CD8-positive, alpha-beta memory T cell (primary cell): ENCODE results near the gene PISD. TPM values are rescaled to one million over a fixed set of nuclear protein-coding genes. Genes with fewer than 3 reads are reported as not detected.

Experiments
- CTCF ChIA-PET: fragments of 350-600 bp; sonication (Branson Sonifier 250); formaldehyde crosslinking; loops from one replicate; lab custom pipeline; 2021; ENCODE audit warnings: antibody characterized with exemption; lab: Charles Lee
- POLR2A ChIA-PET: fragments of 350-600 bp; sonication (Branson Sonifier 250); formaldehyde crosslinking; loops from one replicate; lab custom pipeline; 2021; ENCODE audit warnings: antibody characterized with exemption; lab: Charles Lee
- DNase-seq, 5 donors: peaks; one replicate each; pipeline versions ENCODE4 v3.0.0 to v3.0.0-alpha.2; 2020 to 2022; ENCODE audit warnings: mixed read lengths in 1 of 5
- H3K27ac ChIP-seq: one replicate; pipeline ENCODE4 v1.7.0; 2013; ENCODE audit warnings: low read depth, mild to moderate bottlenecking, low read length, moderate library complexity
- H3K27me3 ChIP-seq: 2 replicates; pipeline ENCODE4 v1.7.0; 2013; ENCODE audit warnings: low read length, mild to moderate bottlenecking; ENCODE audit not compliant: insufficient read depth, poor library complexity, severe bottlenecking
- H3K36me3 ChIP-seq: 2 replicates; pipeline ENCODE4 v1.7.0; 2013; ENCODE audit warnings: mild to moderate bottlenecking, low read length, moderate library complexity; ENCODE audit not compliant: insufficient read depth
- H3K4me1 ChIP-seq: 2 replicates; pipeline ENCODE4 v1.7.0; 2013; ENCODE audit warnings: mild to moderate bottlenecking, low read length, moderate library complexity; ENCODE audit not compliant: insufficient read depth
- H3K4me3 ChIP-seq: 2 replicates; pipeline ENCODE4 v1.7.0; 2013; ENCODE audit warnings: mild to moderate bottlenecking, low read length
- H3K9me3 ChIP-seq: 2 replicates; pipeline ENCODE4 v1.7.0; 2013; ENCODE audit warnings: mild to moderate bottlenecking, low read length
- H3K27ac Mint-ChIP-seq, 8 donors: one replicate each; pipeline ENCODE4 v1.8.0; 2020 to 2021; ENCODE audit warnings: mixed read lengths in 8 of 8, mild to moderate bottlenecking in 6 of 8, inconsistent platforms in 3 of 8, moderate library complexity in 3 of 8
- H3K27me3 Mint-ChIP-seq, 2 donors: one replicate each; pipeline ENCODE4 v1.8.0; 2020 to 2021; ENCODE audit warnings: mixed read lengths in 2 of 2, mild to moderate bottlenecking in 1 of 2, moderate library complexity in 1 of 2
- H3K36me3 Mint-ChIP-seq, 3 donors: one replicate each; pipeline ENCODE4 v1.8.0; 2020 to 2021; ENCODE audit warnings: mixed read lengths in 3 of 3, inconsistent platforms in 1 of 3, mild to moderate bottlenecking in 1 of 3
- H3K4me1 Mint-ChIP-seq, 3 donors: one replicate each; pipeline ENCODE4 v1.8.0; 2020 to 2021; ENCODE audit warnings: mixed read lengths in 3 of 3, inconsistent platforms in 1 of 3, mild to moderate bottlenecking in 1 of 3
- H3K4me3 Mint-ChIP-seq, 7 donors: one replicate each; pipeline ENCODE4 v1.8.0; 2020 to 2021; ENCODE audit warnings: mixed read lengths in 7 of 7, mild to moderate bottlenecking in 6 of 7, moderate library complexity in 4 of 7, inconsistent platforms in 2 of 7
- H3K9me3 Mint-ChIP-seq, 5 donors: one replicate each; pipeline ENCODE4 v1.8.0; 2020 to 2022; ENCODE audit warnings: mixed read lengths in 5 of 5, mild to moderate bottlenecking in 3 of 5, moderate library complexity in 2 of 5, inconsistent platforms in 1 of 5
- polyA plus RNA-seq: library from polyadenylated mRNA; unstranded; fragments of 300-500 nt; fragmentation: Illumina TruSeq; gene quantifications from one replicate; pipeline ENCODE4 v1.2.3, GENCODE V29; 2021
- total RNA-seq, 2 experiments: library from RNA; stranded (reverse); gene quantifications; one replicate each; pipeline ENCODE4 v1.2.3, GENCODE V29; 2021

PISD gene
- total and polyA plus RNA-seq, 3 experiments from 2014 or later, result 17.1 to 49.6 (median 48.1) TPM

- DNase-seq, result no peak
- ChIA-PET CTCF (no interaction called here), POLR2A (no interaction called here)
- Histone ChIP-seq H3K27ac (no peak overlapping the region), H3K4me3 (no peak overlapping the region), H3K9me3 (no peaks in the 10 kb centered on the region), H3K4me1 (no peaks in the 10 kb centered on the region), H3K27me3 (no peaks in the 10 kb centered on the region), H3K36me3 (peaks cover 19% of the 10 kb centered on the region)
- H3K27ac Mint-ChIP-seq, result peak overlapping the region in 1 of 8 donors; percentile 51
- H3K9me3 Mint-ChIP-seq, result no peaks in the 10 kb centered on the region
- peaks cover 0 to 83% (median 6%) of the 10 kb centered on the region in 3 donors for H3K36me3 Mint-ChIP-seq
- H3K27me3 Mint-ChIP-seq, result peaks cover 0 to 2% of the 10 kb centered on the region in 2 donors
- peaks cover 5 to 14% (median 7%) of the 10 kb centered on the region in 3 donors for H3K4me1 Mint-ChIP-seq
- no peak overlapping the region for H3K4me3 Mint-ChIP-seq
Observed at GRCh38 chr22:31610611-31611010, 51.4 kb downstream of the PISD start.

GRCh38 chr22:31609716-31610115 lies 52.3 kb downstream of the PISD start:
- peak overlapping the region in 1 of 8 donors; percentile 83 for H3K27ac Mint-ChIP-seq
- Histone ChIP-seq H3K36me3 (peaks cover 25% of the 10 kb centered on the region), H3K4me3 (no peak overlapping the region), H3K4me1 (no peaks in the 10 kb centered on the region), H3K27me3 (no peaks in the 10 kb centered on the region), H3K27ac (no peak overlapping the region), H3K9me3 (no peaks in the 10 kb centered on the region)
- ChIA-PET POLR2A (interaction anchor here (1.1 kb wide), 1 partner anchor 21 kb away, joined by 3 read pairs; no protein-coding TSS in a partner anchor), CTCF (interaction anchor here (1.8 kb wide), 1 partner anchor 24 kb away, joined by 4 read pairs; no protein-coding TSS in a partner anchor)
- H3K4me1 Mint-ChIP-seq, result peaks cover 0 to 8% (median 1%) of the 10 kb centered on the region in 3 donors
- peaks cover 0 to 2% of the 10 kb centered on the region in 2 donors for H3K27me3 Mint-ChIP-seq
- no peak for DNase-seq
- H3K9me3 Mint-ChIP-seq, result no peaks in the 10 kb centered on the region
- H3K4me3 Mint-ChIP-seq, result no peak overlapping the region
- peaks cover 0 to 85% (median 8%) of the 10 kb centered on the region in 3 donors for H3K36me3 Mint-ChIP-seq

GRCh38 chr22:31607696-31608095 lies 54.3 kb downstream of the PISD start:
- CTCF ChIA-PET, result no interaction called here
- no peaks in the 10 kb centered on the region for H3K4me1 Mint-ChIP-seq
- POLR2A ChIA-PET, result no interaction called here

GRCh38 chr22:31605851-31606585 lies 56.0 kb downstream of the PISD start:
- peaks cover 0 to 89% (median 9%) of the 10 kb centered on the region in 3 donors for H3K36me3 Mint-ChIP-seq
- Histone ChIP-seq H3K4me3 (no peak overlapping the region), H3K36me3 (peaks cover 48% of the 10 kb centered on the region), H3K27me3 (no peaks in the 10 kb centered on the region), H3K4me1 (no peaks in the 10 kb centered on the region), H3K9me3 (no peaks in the 10 kb centered on the region), H3K27ac (no peak overlapping the region)
- no peaks in the 10 kb centered on the region for H3K9me3 Mint-ChIP-seq
- no peak overlapping the region for H3K4me3 Mint-ChIP-seq
- CTCF ChIA-PET, result no interaction called here
- H3K4me1 Mint-ChIP-seq, result no peaks in the 10 kb centered on the region
- peak overlapping the region in 2 of 8 donors; percentile 12 to 54 for H3K27ac Mint-ChIP-seq
- POLR2A ChIA-PET, result interaction anchor here (0.7 kb wide), 1 partner anchor 133 kb away, joined by 4 read pairs; no protein-coding TSS in a partner anchor
- no peak for DNase-seq
- H3K27me3 Mint-ChIP-seq, result no peaks in the 10 kb centered on the region

More at GRCh38 chr22:31607696-31608095, 54.3 kb downstream of the PISD start:
- Histone ChIP-seq H3K9me3 (no peaks in the 10 kb centered on the region), H3K27me3 (no peaks in the 10 kb centered on the region), H3K4me3 (no peak overlapping the region), H3K4me1 (no peaks in the 10 kb centered on the region), H3K27ac (no peak overlapping the region), H3K36me3 (peaks cover 43% of the 10 kb centered on the region)
- DNase-seq, result no peak
- H3K9me3 Mint-ChIP-seq, result no peaks in the 10 kb centered on the region
- no peak overlapping the region for H3K4me3 Mint-ChIP-seq
- peaks cover 0 to 90% (median 9%) of the 10 kb centered on the region in 3 donors for H3K36me3 Mint-ChIP-seq
- peak overlapping the region in 1 of 8 donors; percentile 70 for H3K27ac Mint-ChIP-seq
- H3K27me3 Mint-ChIP-seq, result peaks cover 0 to 2% of the 10 kb centered on the region in 2 donors

- Mint-ChIP-seq H3K9me3 (no peaks in the 10 kb centered on the region), H3K27me3 (no peaks in the 10 kb centered on the region), H3K4me3 (no peak overlapping the region), H3K27ac (peak overlapping the region in 5 of 8 donors; percentile 15 to 64 (median 32)), H3K36me3 (peaks cover 0 to 88% (median 11%) of the 10 kb centered on the region in 3 donors), H3K4me1 (no peaks in the 10 kb centered on the region)
- no peaks in the 10 kb centered on the region for H3K27me3 ChIP-seq
- no peaks in the 10 kb centered on the region for H3K9me3 ChIP-seq
- POLR2A ChIA-PET, result no interaction called here
- CTCF ChIA-PET, result no interaction called here
- peaks cover 44% of the 10 kb centered on the region for H3K36me3 ChIP-seq
- no peaks in the 10 kb centered on the region for H3K4me1 ChIP-seq
- H3K27ac ChIP-seq, result no peak overlapping the region
- H3K4me3 ChIP-seq, result no peak overlapping the region
- no peak for DNase-seq
Observed at GRCh38 chr22:31604746-31605705, 57.0 kb downstream of the PISD start.

GRCh38 chr22:31604137-31604705 lies 57.8 kb downstream of the PISD start:
- H3K9me3 Mint-ChIP-seq, result no peaks in the 10 kb centered on the region
- H3K4me1 ChIP-seq, result no peaks in the 10 kb centered on the region
- H3K27ac ChIP-seq, result no peak overlapping the region
- no peaks in the 10 kb centered on the region for H3K27me3 Mint-ChIP-seq
- no peaks in the 10 kb centered on the region for H3K4me1 Mint-ChIP-seq
- ChIA-PET CTCF (interaction anchor here (1.3 kb wide), 1 partner anchor 30 kb away, joined by 4 read pairs; no protein-coding TSS in a partner anchor), POLR2A (no interaction called here)
- H3K4me3 Mint-ChIP-seq, result no peak overlapping the region
- H3K27ac Mint-ChIP-seq, result peak overlapping the region in 3 of 8 donors; percentile 27 to 66 (median 32)
- no peak for DNase-seq
- H3K9me3 ChIP-seq, result no peaks in the 10 kb centered on the region
- peaks cover 0 to 80% (median 9%) of the 10 kb centered on the region in 3 donors for H3K36me3 Mint-ChIP-seq
- H3K27me3 ChIP-seq, result no peaks in the 10 kb centered on the region
- H3K36me3 ChIP-seq, result peaks cover 44% of the 10 kb centered on the region
- no peak overlapping the region for H3K4me3 ChIP-seq

GRCh38 chr22:31603574-31603973 lies 58.4 kb downstream of the PISD start:
- no peak overlapping the region for H3K4me3 Mint-ChIP-seq
- Histone ChIP-seq H3K4me1 (no peaks in the 10 kb centered on the region), H3K4me3 (no peak overlapping the region), H3K27ac (peak overlapping the region; percentile 1), H3K9me3 (no peaks in the 10 kb centered on the region), H3K27me3 (no peaks in the 10 kb centered on the region), H3K36me3 (peaks cover 44% of the 10 kb centered on the region)
- ChIA-PET POLR2A (no interaction called here), CTCF (interaction anchor here (1.3 kb wide), 1 partner anchor 31 kb away, joined by 4 read pairs; no protein-coding TSS in a partner anchor)
- no peak for DNase-seq
- no peaks in the 10 kb centered on the region for H3K9me3 Mint-ChIP-seq
- H3K27me3 Mint-ChIP-seq, result no peaks in the 10 kb centered on the region
- peaks cover 0 to 76% (median 9%) of the 10 kb centered on the region in 3 donors for H3K36me3 Mint-ChIP-seq
- peak overlapping the region in 1 of 8 donors; percentile 27 for H3K27ac Mint-ChIP-seq
- H3K4me1 Mint-ChIP-seq, result no peaks in the 10 kb centered on the region
